Neuronal stem cell (in vitro differentiated cells): ENCODE measurements around the gene IQCM.

Source experiments
- DNase-seq: peaks from one replicate; pipeline ENCODE4 v3.0.0-alpha.2; 2013; ENCODE audit warnings: low spot score
- H2AFZ ChIP-seq: one replicate; pipeline ENCODE4 v1.6.1; 2013; ENCODE audit warnings: mild to moderate bottlenecking, low read length, inconsistent platforms
- H2AK5ac ChIP-seq: 2 replicates; pipeline ENCODE4 v1.6.1; 2013; ENCODE audit warnings: low read depth, mild to moderate bottlenecking, inconsistent platforms, low read length, moderate library complexity, mixed read lengths
- H2BK120ac ChIP-seq: 2 replicates; pipeline ENCODE4 v1.6.1; 2013; ENCODE audit warnings: low read depth, mild to moderate bottlenecking, inconsistent platforms, low read length, moderate library complexity, mixed read lengths
- H2BK12ac ChIP-seq: one replicate; pipeline ENCODE4 v1.6.1; 2013; ENCODE audit warnings: low read length, inconsistent platforms
- H2BK15ac ChIP-seq: 2 replicates; pipeline ENCODE4 v1.6.1; 2013; ENCODE audit warnings: mild to moderate bottlenecking, low read length, inconsistent platforms, mixed read lengths
- H2BK5ac ChIP-seq: one replicate; pipeline ENCODE4 v1.6.1; 2013; ENCODE audit warnings: inconsistent platforms, mild to moderate bottlenecking, low read length, moderate library complexity
- H3K14ac ChIP-seq: one replicate; pipeline ENCODE4 v1.6.1; 2013; ENCODE audit warnings: low read length, inconsistent platforms
- H3K18ac ChIP-seq: 2 replicates; pipeline ENCODE4 v1.6.1; 2013; ENCODE audit warnings: low read length, inconsistent platforms
- H3K23ac ChIP-seq: 2 replicates; pipeline ENCODE4 v1.6.1; 2013; ENCODE audit warnings: low read depth, mild to moderate bottlenecking, mixed read lengths, low read length, inconsistent platforms; ENCODE audit not compliant: poor library complexity
- H3K27ac ChIP-seq: replicated peaks from 3 replicates; pipeline ENCODE4 v1.5.1; 2013; ENCODE audit warnings: low read length, inconsistent platforms
- H3K27me3 ChIP-seq, 3 experiments: 2 replicates each; pipeline ENCODE4 v1.6.1; 2013; ENCODE audit warnings: low read length in 3 of 3, mild to moderate bottlenecking in 2 of 3, inconsistent platforms in 1 of 3, low read depth in 1 of 3, mixed read lengths in 1 of 3, moderate library complexity in 1 of 3; ENCODE audit not compliant: control insufficient read depth in 3 of 3, insufficient read depth in 3 of 3
- H3K36me3 ChIP-seq, 2 donors: replicated peaks in 1 of 2; 2 replicates each; pipeline ENCODE4 v1.6.1; 2013; ENCODE audit warnings: low read length in 2 of 2; ENCODE audit not compliant: control insufficient read depth in 2 of 2, insufficient read depth in 2 of 2
- H3K4ac ChIP-seq: 2 replicates; pipeline ENCODE4 v1.6.1; 2013; ENCODE audit warnings: inconsistent platforms, mild to moderate bottlenecking, low read length, moderate library complexity
- H3K4me1 ChIP-seq, 2 donors: 1 replicate in 1 of 2; 2 replicates in 1 of 2; pipeline ENCODE4 v1.6.1; 2013; ENCODE audit warnings: low read length in 2 of 2, low read depth in 1 of 2; ENCODE audit not compliant: control insufficient read depth in 2 of 2, insufficient read depth in 1 of 2
- H3K4me2 ChIP-seq: one replicate; pipeline ENCODE4 v1.6.1; 2013; ENCODE audit warnings: mild to moderate bottlenecking, low read length, inconsistent platforms; ENCODE audit not compliant: insufficient read depth, poor library complexity, severe bottlenecking
- H3K4me3 ChIP-seq, 2 donors: 2 replicates each; pipeline ENCODE4 v1.5.1; 2013; ENCODE audit warnings: low read length in 2 of 2, mild to moderate bottlenecking in 2 of 2, inconsistent platforms in 1 of 2, moderate library complexity in 1 of 2
- H3K79me1 ChIP-seq: one replicate; pipeline ENCODE4 v1.6.1; 2013; ENCODE audit warnings: low read depth, mild to moderate bottlenecking, inconsistent platforms, low read length, moderate library complexity
- H3K9ac ChIP-seq: one replicate; pipeline ENCODE4 v1.6.1; 2013; ENCODE audit warnings: mild to moderate bottlenecking, low read depth, low read length, inconsistent platforms; ENCODE audit not compliant: poor library complexity
- H3K9me3 ChIP-seq, 2 donors: replicated peaks in 1 of 2; 2 replicates each; pipeline versions ENCODE3 to v1.6.1; 2013; ENCODE audit warnings: low read length in 2 of 2, mild to moderate bottlenecking in 2 of 2, inconsistent platforms in 1 of 2, low read depth in 1 of 2, mixed read lengths in 1 of 2, moderate library complexity in 1 of 2; ENCODE audit not compliant: control insufficient read depth in 2 of 2, insufficient read depth in 1 of 2
- H4K8ac ChIP-seq: one replicate; pipeline ENCODE4 v1.6.1; 2013; ENCODE audit warnings: low read depth, mild to moderate bottlenecking, inconsistent platforms, low read length, moderate library complexity
- H4K91ac ChIP-seq: one replicate; pipeline ENCODE4 v1.6.1; 2013; ENCODE audit warnings: low read length, low read depth, mild to moderate bottlenecking, inconsistent platforms; ENCODE audit not compliant: poor library complexity
- WGBS, 2 donors: extraction: QIAGEN DNeasy Blood & Tissue Kit; methylation state at CpG; one replicate each; pipeline ENCODE4 v1.1.7; 2013; ENCODE audit warnings: missing lambda C conversion rate in 2 of 2, mixed read lengths in 1 of 2; ENCODE audit not compliant: insufficient read length in 2 of 2, insufficient replicate concordance in 1 of 2; ENCODE audit errors: extremely low coverage in 2 of 2; 5-methylcytosine and 5-hydroxymethylcytosine counted together

The IQCM gene

GRCh38 chr4:149676076-149676475 lies 139.6 kb downstream of the IQCM start:
- Histone ChIP-seq H3K4me3 (no peak overlapping the region), H3K9me3 (no peaks in the 10 kb centered on the region)

GRCh38 chr4:149645790-149646189 lies 169.9 kb downstream of the IQCM start:
- Histone ChIP-seq H2BK5ac (no peak overlapping the region), H4K91ac (no peak overlapping the region), H2AK5ac (no peak overlapping the region), H2AFZ (no peak overlapping the region), H3K4ac (no peak overlapping the region), H3K4me3 (peak overlapping the region in 1 of 2 donors; percentile 44), H3K27ac (no peak overlapping the region), H2BK12ac (no peak overlapping the region), H3K9me3 (no peaks in the 10 kb centered on the region), H3K79me1 (no peaks in the 10 kb centered on the region), H3K27me3 (no peaks in the 10 kb centered on the region), H2BK120ac (no peak overlapping the region), H3K23ac (no peak overlapping the region), H4K8ac (peak overlapping the region; percentile 7), H3K4me2 (no peak overlapping the region), H3K14ac (no peak overlapping the region), H3K9ac (no peak overlapping the region), H2BK15ac (no peak overlapping the region), H3K18ac (no peak overlapping the region), H3K4me1 (no peaks in the 10 kb centered on the region), H3K36me3 (no peaks in the 10 kb centered on the region)
- no peak for DNase-seq

More at GRCh38 chr4:149676076-149676475, 139.6 kb downstream of the IQCM start:
- H2BK15ac ChIP-seq = no peak overlapping the region
- H3K18ac ChIP-seq = no peak overlapping the region
- no peak overlapping the region for H3K4ac ChIP-seq
- H3K4me1 ChIP-seq = no peaks in the 10 kb centered on the region
- H4K8ac ChIP-seq = no peak overlapping the region
- H2AFZ ChIP-seq = no peak overlapping the region
- no peaks in the 10 kb centered on the region for H3K36me3 ChIP-seq
- no peaks in the 10 kb centered on the region for H3K79me1 ChIP-seq
- H2BK5ac ChIP-seq = no peak overlapping the region
- no peaks in the 10 kb centered on the region for H3K27me3 ChIP-seq
- H3K9ac ChIP-seq = no peak overlapping the region
- no peak overlapping the region for H3K23ac ChIP-seq
- no peak overlapping the region for H3K27ac ChIP-seq
- H2BK120ac ChIP-seq = no peak overlapping the region
- no CpG with 5 or more reads among the region's 3 CpGs for WGBS, 2 donors
- H2AK5ac ChIP-seq = no peak overlapping the region
- no peak overlapping the region for H2BK12ac ChIP-seq
- H4K91ac ChIP-seq = no peak overlapping the region
- no peak for DNase-seq
- no peak overlapping the region for H3K14ac ChIP-seq
- H3K4me2 ChIP-seq = no peak overlapping the region

DNA sequence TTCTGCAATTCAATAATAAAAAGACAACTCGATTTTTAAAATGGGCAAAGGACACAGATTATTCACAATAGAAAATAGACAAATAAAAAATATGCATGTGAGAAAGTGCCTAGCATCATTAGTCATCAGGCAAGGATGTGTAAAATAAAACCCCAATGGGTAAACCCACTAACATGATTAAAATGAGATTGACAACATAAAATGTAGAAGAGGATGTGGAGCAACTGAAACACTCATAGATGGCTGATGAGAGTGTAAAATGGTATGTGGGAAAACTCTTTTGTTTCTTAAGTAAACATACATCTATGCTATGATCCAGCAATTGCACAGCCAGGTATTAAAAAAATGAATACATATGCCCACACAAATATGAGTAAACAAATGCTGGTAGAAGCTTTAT lies 177.6 kb downstream of the IQCM start:
- Histone ChIP-seq H3K36me3 (no peaks in the 10 kb centered on the region), H4K91ac (no peak overlapping the region), H4K8ac (no peak overlapping the region), H3K9me3 (no peaks in the 10 kb centered on the region), H3K4me3 (no peak overlapping the region), H2BK120ac (no peak overlapping the region), H3K23ac (no peak overlapping the region), H3K18ac (no peak overlapping the region), H3K4me2 (no peak overlapping the region), H3K27me3 (no peaks in the 10 kb centered on the region), H3K4me1 (no peaks in the 10 kb centered on the region), H2BK5ac (no peak overlapping the region), H2BK12ac (no peak overlapping the region), H3K79me1 (no peaks in the 10 kb centered on the region), H3K4ac (no peak overlapping the region), H3K14ac (no peak overlapping the region), H3K9ac (no peak overlapping the region), H2BK15ac (no peak overlapping the region), H2AK5ac (no peak overlapping the region), H2AFZ (no peak overlapping the region), H3K27ac (no peak overlapping the region)
- WGBS, 2 donors = no CpG with 5 or more reads among the region's 1 CpG
- DNase-seq = no peak

DNA sequence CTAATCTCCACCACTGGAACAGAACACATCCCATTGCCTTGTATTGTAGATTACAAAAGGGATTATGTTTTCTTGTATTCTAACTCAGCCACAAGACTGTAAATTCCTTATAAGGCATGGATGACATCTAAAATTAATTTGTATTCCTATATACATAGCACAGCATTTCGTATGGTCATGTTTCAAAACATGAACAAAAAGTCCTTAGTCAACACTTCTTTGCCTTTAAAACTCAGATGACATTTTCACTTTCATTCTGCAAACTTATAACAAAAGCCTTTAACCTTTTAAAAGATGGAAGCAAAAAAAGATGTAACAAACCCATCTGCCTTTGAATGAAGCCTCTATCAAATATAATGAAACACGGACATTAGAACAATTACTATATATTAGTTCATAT lies 181.3 kb downstream of the IQCM start:
- Histone ChIP-seq H3K36me3 (no peaks in the 10 kb centered on the region), H2AK5ac (no peak overlapping the region), H3K9ac (no peak overlapping the region), H3K4me3 (no peak overlapping the region), H2BK15ac (no peak overlapping the region), H2BK120ac (no peak overlapping the region), H3K4ac (no peak overlapping the region), H2AFZ (no peak overlapping the region), H3K9me3 (no peaks in the 10 kb centered on the region), H4K91ac (no peak overlapping the region), H3K4me2 (no peak overlapping the region), H3K27ac (no peak overlapping the region), H3K23ac (no peak overlapping the region), H3K27me3 (no peaks in the 10 kb centered on the region), H3K4me1 (no peaks in the 10 kb centered on the region), H3K14ac (no peak overlapping the region), H3K18ac (no peak overlapping the region), H3K79me1 (no peaks in the 10 kb centered on the region), H2BK12ac (no peak overlapping the region), H4K8ac (no peak overlapping the region), H2BK5ac (no peak overlapping the region)
- WGBS, 2 donors = no CpG with 5 or more reads among the region's 2 CpGs
- DNase-seq = no peak
